ENCODE results near the gene PSMB1.
"Not testable (repeated sequence)": the region's sequence is repeated elsewhere in the genome, so short reads cannot be mapped to it uniquely, and the experiment has no call there.

Gene PSMB1

DNA sequence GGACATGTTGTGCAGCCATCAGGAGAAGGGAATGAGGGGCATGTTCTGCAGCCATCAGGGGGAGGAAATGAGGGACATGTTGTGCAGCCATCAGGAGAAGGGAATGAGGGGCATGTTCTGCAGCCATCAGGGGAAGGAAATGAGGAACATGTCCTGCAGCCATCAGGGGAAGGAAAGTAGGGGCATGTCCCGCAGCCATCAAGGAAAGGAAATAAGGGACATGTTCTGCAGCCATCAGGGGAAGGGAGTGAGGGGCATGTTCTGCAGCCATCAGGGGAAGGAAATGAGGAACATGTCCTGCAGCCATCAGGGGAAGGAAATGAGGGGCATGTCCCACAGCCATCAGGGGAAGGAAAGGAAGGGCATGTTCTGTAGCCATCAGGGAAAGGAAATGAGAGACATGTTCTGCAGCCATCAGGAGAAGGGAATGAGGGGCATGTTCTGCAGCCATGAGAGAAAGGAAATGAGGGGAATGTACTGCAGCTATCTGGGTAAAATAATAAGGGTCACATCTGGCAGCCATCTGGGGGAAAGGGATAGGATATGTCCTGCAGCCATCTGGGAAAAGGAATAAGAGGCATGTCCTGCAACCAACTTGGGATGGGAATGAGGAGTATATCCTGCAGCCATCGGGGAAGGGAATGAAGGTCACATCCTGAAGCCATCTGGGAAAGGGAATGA lies 50.2 kb downstream of the PSMB1 start:
- not testable (repeated sequence) for DNase-seq (ENCODE audit: low spot score)

DNA sequence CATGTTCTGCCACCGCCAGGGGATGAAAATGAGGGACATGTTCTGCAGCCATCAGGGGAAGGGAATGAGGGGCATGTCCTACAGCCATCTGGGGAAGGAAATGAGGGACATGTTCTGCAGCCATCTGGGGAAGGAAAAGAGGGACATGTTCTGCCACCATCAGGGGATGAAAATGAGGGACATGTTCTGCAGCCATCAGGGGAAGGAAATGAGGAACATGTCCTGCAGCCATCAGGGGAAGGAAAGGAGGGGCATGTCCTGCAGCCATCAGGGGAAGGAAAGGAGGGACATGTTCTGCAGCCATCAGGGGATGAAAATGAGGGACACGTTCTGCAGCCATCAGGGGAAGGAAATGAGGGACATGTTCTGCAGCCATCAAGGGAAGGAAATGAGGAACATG lies 50.8 kb downstream of the PSMB1 start:
- DNase-seq (ENCODE audit: low spot score), result not testable (repeated sequence)

DNA sequence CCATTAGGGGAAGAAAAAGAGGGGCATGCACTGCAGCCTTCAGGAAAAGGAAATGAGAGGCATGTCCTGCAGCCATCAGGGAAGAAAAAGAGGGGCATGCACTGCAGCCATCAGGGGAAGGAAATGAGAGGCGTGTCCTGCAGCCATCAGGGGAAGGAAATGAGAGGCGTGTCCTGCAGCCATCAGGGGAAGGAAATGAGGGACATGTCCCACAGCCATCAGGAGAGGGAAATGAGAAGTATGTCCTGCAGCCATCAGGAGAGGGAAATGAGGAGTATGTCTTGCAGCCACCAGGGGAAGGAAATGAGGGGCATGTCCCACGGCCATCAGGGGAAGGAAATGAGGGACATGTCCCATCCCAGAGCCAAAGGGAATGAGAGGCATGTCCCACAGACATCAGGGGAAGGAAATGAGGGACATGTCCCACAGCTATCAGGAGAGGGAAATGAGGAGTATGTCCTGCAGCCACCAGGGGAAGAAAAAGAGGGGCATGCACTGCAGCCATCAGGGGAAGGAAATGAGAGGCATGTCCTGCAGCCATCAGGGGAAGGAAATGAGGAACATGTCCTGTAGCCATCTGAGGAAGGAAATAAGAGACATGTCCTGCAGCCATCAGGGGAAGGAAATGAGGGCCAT lies 52.0 kb downstream of the PSMB1 start:
- no peak for DNase-seq (ENCODE audit: low spot score)

DNA sequence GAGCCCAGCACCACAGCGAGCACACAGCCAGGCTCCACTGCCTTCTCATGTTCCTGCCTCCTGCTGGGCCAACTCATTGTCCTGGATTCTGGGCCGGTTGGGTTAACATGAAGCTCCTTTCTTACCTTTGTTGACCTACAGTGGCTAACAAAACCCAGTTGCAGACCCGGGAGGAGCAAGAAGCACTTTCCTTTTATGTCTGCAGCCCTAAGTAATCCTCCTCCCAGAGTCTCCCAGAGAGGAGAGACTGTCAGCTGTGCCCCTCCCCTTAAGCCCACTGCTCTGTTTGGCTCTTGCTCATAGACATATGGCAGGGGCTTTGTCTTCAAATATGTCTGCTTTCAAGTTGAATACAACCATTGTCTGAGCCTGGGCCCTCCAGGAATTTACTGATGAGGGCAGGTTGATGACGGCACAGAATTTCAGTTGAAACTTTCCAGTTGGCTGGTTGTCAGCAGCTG lies 55.2 kb downstream of the PSMB1 start:
- DNase-seq (ENCODE audit: low spot score), result peak; percentile 31

DNA sequence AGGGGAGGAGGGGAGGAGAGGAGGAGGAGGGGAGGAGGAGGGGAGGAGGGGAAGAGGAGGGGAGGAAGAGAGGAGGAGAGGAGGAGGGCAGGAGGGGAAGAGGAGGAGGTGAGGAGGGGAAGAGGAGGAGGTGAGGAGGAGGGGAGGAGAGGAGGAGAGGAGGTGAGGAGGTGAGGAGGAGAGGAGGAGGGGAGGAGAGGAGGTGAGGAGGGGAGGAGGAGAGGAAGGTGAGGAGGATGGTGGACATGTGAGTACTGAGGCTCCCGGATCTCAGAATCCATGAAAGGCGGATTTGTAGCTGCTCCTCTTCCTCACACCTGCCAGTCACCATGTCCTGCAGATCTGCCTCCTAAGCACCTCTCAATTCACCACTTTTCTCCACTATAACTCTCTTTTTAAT lies 59.8 kb downstream of the PSMB1 start:
- no peak for DNase-seq (ENCODE audit: low spot score)

DNA sequence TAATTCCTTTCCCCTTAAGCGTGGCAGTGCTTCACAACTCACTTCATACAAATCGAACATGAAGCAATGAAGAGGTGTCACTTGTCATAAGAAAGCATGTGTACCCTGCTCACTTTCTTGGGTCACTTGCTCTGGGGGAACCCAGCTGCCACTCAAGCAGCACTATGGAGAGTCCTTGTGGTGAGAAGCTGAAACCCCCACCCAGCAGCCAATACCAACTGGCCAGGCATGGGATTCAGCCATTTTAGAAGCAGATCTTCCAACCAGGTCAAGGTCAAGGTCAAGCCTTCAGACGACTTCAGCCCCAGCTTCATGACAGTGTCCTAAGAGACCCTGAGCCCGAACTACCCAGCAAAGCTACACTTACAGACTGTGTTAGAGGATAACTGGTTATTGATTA lies 62.8 kb downstream of the PSMB1 start:
- no peak for DNase-seq (ENCODE audit: low spot score)

DNA sequence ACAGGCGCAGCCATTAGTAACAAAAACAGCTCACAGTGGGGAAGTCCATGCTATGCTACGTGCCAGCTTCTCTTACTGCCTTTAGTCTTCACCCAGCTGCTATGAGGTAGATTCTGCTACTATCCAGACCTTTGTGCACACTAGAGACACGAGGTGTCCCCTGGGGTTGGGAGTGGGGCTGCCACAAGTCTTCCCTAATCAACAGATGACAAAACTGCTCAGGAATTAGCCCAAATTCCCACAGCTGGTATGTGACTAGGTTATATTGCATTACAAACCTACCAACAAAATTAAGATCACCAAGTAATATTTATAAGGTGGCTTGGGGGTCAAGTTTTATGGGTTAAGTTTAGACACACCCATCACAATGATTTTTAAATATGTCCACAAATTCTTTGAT lies 63.3 kb downstream of the PSMB1 start:
- no peak for DNase-seq (ENCODE audit: low spot score)

DNA sequence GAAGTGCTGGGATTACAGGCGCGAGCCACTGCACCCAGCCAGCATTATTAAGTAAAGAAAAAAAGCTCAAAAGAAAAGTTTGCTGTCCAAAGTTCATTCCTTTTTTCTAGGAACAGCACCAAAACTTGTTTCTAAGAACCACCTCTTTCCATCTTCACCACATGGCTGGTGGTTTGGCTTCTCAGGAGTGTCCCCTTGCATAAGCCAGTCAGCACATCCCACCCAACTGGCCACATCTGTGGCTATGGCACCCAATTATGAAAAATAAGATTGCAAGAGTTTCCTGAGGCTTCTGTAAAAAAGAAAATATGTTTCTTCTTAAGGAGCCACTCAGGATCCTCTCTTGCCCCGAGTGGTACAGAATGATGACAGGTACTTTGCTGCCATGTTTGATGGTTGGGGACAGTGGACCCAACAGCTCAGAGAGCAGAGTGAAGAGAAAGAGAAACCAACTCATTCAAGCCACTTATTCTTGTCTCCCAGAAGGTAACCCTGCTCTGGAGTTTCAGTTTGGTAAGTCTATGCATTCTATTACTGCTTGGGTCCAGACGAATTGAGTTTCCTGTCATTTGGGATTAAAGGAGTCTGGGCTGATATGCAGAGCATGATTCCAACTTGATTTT lies 65.3 kb downstream of the PSMB1 start:
- DNase-seq (ENCODE audit: low spot score), result no peak

DNA sequence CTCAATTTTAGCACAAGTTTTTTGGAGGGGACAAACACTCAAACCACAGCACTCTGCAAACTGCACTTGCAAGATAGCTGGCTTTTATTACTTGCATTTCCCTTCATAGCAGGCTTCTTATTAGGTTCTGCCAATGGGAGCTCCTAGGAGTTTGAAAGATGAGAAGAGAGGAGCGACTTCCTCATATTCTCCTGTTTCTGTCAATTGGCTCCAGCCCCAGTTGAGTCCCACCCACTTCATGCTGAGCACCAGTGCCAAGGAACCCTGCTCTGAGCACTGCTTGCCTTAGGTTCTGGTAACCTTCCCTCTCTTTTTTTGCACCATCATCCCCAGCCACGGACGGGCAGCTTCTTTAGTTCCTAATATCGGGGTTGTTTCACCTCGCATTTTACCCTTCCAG lies 67.9 kb downstream of the PSMB1 start:
- DNase-seq (ENCODE audit: low spot score), result no peak

All from COLO829 (cell line).